ENCODE results near the gene RERE.

DNA sequence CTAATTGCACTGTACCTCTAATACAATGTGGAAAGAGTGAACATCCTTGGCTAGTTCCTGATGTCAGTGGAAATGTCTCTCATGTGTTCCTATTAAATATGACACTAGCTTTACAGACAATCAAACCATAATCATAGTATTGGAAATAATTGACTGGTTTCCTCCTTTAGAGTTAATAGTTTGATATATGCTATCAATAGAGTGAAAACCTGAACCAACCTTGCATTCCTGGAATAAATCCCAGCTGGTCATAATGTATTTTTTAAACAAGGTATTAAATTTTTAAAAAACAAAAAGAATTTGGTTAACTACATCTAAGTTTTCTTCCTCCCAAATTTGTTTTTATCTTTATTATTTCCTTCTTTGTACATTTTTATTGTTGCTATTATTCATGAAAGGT, 273.5 kb downstream of the RERE start:
- TF ChIP-seq, protein P1, sequence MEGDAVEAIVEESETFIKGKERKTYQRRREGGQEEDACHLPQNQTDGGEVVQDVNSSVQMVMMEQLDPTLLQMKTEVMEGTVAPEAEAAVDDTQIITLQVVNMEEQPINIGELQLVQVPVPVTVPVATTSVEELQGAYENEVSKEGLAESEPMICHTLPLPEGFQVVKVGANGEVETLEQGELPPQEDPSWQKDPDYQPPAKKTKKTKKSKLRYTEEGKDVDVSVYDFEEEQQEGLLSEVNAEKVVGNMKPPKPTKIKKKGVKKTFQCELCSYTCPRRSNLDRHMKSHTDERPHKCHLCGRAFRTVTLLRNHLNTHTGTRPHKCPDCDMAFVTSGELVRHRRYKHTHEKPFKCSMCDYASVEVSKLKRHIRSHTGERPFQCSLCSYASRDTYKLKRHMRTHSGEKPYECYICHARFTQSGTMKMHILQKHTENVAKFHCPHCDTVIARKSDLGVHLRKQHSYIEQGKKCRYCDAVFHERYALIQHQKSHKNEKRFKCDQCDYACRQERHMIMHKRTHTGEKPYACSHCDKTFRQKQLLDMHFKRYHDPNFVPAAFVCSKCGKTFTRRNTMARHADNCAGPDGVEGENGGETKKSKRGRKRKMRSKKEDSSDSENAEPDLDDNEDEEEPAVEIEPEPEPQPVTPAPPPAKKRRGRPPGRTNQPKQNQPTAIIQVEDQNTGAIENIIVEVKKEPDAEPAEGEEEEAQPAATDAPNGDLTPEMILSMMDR (IDR thresholded peaks at IDR 0.05; ENCODE audit: low read depth, low read length, poor library complexity, severe bottlenecking) = no peak
- TF ChIP-seq EZH2phosphoT487 (IDR thresholded peaks at IDR 0.05; ENCODE audit: borderline replicate concordance, low read length) = no peak
